Adipose tissue (tissue), 3 donors: ENCODE data around the gene LGI2. TPM values are rescaled to one million over a fixed set of nuclear protein-coding genes. Genes with fewer than 3 reads are reported as not detected.

Source experiments
- H3K27ac ChIP-seq: one replicate; pipeline ENCODE4 v1.5.1; 2013; ENCODE audit warnings: low read depth, low read length
- WGBS, 3 donors: extraction: QIAGEN DNeasy Blood & Tissue Kit; methylation state at CpG; one replicate each; pipeline ENCODE4 v1.1.7; 2013; 5-methylcytosine and 5-hydroxymethylcytosine counted together
- polyA plus RNA-seq, 3 donors: library from polyadenylated mRNA; stranded (reverse); fragments of 200-250 nt; gene quantifications; one replicate each; pipeline ENCODE4 v1.2.3, GENCODE V29; 2013
- donor health status: healthy with polysubstance abuse.
- donor health status: Bipolar disorder and iron deficiency.
- donor health status: healthy.

LGI2 gene
- polyA plus RNA-seq, 3 donors, result 0.98 to 2.4 (median 1.9) TPM

DNA sequence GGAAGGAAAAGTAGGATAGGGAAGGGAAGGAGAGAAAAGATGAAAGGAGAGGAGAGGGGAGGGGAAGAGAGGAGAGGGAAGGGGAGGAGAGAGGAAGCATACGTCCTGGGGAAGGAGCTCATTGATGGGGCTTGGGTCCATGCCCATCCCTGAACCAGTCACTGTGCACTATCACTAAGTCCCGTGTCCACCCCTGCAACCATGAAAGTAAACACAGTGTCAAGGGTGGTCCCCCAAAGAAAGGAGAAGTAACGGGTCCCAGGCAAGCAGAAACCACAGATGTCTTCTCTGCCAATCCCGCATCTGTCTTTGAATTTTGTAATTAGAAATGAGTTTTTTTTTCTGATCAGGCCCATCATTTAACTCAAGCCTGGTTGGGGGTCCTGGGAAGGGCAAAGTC is 55.2 kb downstream of the LGI2 start:
- H3K27ac ChIP-seq, result no peak overlapping the region
- WGBS, 3 donors, result 40 to 71% (median 41%) methylated on average over 4 of the region's 4 CpGs

DNA sequence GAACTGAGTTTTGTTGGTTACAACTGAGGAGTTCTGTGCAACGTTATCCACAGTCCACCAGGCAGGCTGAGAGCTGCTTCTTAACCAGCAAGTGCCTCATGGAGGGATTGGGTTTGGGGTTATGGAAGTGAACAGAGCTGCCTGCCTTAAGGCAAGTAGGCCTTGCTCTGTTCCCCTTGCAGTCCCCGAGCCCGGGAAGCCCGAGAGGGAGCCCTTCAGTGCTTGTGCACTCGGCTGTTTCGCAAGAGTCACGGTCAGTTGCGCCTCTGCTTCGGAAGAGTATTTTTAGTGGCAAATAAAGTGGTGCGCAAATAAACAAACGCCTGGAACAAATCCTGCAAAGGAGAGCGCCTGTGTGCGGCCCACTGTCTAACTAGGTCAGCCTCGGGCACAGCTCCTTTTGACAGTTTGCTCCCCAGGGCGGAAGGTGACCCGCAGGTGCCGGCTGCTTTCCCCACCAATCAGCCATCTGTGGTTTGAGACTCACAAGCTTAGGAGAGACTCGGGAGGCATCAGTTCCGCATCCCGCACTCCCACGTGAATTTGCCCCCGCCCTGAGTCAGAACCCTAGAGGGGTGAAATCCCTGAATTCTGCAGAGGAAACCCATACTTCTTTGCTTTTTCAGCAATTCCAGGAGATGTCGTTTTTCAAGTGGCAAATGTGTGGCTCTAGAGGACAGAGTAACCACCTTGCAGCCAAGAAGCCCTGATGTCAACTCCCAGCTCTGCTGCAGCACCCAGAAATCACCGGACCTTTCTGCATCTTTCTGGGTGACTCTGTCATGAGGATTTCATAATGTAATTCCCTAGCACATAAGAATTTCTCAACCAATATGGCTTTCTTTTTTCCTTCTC is 56.8 kb downstream of the LGI2 start:
- WGBS, 3 donors, result 55 to 79% (median 59%) methylated on average over 24 of the region's 24 CpGs
- no peak overlapping the region for H3K27ac ChIP-seq

- WGBS, 3 donors, result 33 to 67% (median 47%) methylated on average over 3 of the region's 3 CpGs
- no peak overlapping the region for H3K27ac ChIP-seq
These were observed 57.4 kb downstream of the LGI2 start for GRCh38 chr4:24973404-24973746.

DNA sequence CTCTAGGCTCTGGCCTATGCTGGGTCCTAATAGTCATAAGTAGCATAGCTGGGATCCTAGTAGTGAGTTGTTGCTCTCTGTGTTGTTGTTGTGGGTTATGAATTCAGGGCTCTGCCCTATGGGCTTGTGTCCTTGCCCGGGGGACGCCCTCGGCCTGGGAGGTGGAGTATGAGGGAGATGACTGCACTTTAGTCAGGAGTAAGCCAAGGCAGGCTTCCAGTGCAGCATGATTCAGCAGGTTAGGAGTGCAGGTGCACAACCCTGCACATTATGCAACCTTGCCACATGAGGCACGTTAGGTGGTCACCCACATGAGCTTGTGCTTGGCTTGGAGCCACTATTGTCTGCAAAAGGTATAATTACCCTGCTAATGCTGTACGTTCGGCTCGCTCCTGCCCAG is 59.6 kb downstream of the LGI2 start:
- WGBS, 3 donors, result 46 to 56% (median 50%) methylated on average over 7 of the region's 7 CpGs
- no peak overlapping the region for H3K27ac ChIP-seq

DNA sequence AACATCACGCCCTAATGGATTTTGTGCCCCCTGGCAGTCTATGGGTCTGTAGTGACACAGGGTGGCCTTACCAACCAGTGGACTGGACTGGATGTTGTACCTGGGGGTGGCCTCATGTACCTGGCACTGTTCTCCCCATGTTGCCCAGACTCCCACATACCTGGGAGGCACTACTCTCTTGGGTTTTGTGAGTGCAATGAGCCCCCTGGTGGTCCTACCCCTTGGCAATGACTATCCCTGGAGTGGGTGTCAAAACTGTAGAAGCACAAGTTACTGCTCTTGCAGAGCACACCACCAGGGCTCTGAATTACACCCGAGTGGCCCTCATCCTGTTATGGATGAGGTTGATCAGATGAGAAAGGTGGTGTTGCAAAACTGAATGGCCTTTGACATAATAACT is 60.1 kb downstream of the LGI2 start:
- H3K27ac ChIP-seq, result no peak overlapping the region
- 76 to 82% (median 79%) methylated on average over 2 of the region's 2 CpGs for WGBS, 3 donors

DNA sequence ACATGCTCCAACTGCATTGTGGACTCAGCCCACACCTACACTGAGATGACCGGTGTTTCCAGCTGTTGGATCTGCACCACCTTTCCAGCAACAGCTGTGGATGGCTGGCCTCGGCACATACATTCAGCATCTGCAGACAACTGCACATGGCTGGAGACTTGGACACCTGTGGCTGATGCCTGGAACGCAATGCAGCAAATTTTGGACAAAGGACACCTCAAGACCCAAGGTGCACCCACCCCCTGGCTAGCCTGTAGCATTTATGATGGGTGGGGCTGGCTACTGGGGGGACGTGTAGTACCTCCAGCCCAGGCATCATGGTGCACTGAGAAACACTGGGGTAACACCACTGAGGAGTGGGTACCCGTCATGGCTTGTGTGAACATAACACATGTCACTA is 60.6 kb downstream of the LGI2 start:
- H3K27ac ChIP-seq, result no peak overlapping the region
- 91 to 94% (median 93%) methylated on average over 5 of the region's 5 CpGs for WGBS, 3 donors

DNA sequence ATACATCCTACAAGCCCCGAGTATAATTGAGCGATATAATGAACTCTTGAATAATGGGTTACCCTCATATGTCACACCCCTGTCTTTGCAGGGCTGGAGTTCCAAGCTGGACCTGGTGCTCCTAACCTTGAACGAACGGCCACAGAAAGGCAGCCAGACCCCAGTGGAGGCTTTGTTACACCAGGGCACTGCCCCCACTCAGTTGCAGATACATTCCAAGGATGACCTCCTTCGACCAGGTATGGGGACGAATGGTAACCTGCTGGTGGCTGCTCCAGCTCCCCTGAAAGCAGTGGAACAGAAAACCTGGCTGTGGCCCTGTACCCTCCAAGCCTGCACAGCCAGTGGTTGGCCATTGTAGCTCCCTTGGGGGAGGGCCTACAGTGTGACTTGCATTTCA is 61.3 kb downstream of the LGI2 start:
- no peak overlapping the region for H3K27ac ChIP-seq
- WGBS, 3 donors, result 89 to 96% (median 92%) methylated on average over 6 of the region's 6 CpGs

DNA sequence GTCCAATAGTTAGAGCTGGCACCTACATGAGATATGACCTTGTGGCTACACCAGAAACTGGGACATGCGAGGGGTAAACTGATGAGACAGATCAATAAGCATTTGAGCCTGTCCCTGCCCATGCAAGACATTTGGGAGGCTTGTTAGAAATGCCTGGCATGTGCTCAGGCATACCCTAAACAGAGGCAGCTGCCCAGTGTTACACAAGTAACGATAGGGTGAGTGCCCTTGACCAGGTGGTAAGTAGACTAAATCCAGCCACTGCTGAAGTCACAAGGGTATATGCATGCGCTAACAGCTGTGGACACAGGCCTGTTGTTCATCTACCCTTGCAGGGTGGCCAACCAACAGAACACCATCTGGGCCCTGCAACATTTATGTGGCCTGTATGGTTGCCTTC is 61.8 kb downstream of the LGI2 start:
- WGBS, 3 donors, result 90 to 98% (median 96%) methylated on average over 3 of the region's 3 CpGs
- no peak overlapping the region for H3K27ac ChIP-seq

DNA sequence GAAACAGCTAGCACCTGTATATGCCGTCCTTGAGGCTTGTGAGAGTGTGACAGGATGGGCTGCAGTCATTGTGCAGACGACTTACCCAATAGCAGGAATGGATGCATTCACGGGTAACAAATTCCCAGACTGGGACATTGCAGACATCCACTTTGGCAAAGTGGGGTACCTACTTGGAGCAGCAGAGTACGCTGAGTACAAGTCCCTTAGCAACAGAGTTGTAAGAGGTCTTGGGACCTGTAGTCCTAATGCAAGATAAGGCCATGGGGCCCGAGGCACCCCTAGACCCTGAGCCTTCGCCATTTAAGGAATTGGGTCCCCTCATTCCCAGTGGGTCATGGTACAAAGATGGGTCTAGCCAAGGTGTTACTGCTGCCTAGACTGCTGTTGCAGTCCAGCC is 62.5 kb downstream of the LGI2 start:
- WGBS, 3 donors, result 85 to 94% (median 94%) methylated on average over 6 of the region's 6 CpGs
- no peak overlapping the region for H3K27ac ChIP-seq

GRCh38 chr4:24967346-24967745 is 63.4 kb downstream of the LGI2 start:
- 85 to 91% (median 90%) methylated on average over 4 of the region's 4 CpGs for WGBS, 3 donors
- no peak overlapping the region for H3K27ac ChIP-seq

GRCh38 chr4:24966076-24966475 is 64.7 kb downstream of the LGI2 start:
- no peak overlapping the region for H3K27ac ChIP-seq
- 64 to 79% (median 76%) methylated on average over 7 of the region's 7 CpGs for WGBS, 3 donors

DNA sequence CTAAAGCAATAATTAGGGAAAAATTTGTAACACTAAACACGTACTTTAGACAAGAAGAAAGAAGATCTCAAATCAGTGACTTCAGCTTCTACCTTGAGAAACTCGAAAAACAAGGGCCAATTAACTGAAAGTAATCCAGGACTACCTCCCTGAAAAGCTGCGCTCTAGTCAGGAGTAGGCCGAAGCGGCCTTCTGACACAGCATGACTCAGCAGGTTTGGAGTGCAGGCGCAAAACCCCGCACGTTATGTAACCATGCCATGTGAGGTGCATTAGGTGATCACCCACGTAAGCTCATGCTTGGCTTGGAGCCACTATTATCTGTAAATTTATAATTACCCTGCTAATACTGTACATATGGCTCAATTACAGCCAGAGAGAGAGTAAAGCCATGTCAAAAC is 65.1 kb downstream of the LGI2 start:
- no peak overlapping the region for H3K27ac ChIP-seq
- 71 to 91% (median 84%) methylated on average over 9 of the region's 9 CpGs for WGBS, 3 donors

DNA sequence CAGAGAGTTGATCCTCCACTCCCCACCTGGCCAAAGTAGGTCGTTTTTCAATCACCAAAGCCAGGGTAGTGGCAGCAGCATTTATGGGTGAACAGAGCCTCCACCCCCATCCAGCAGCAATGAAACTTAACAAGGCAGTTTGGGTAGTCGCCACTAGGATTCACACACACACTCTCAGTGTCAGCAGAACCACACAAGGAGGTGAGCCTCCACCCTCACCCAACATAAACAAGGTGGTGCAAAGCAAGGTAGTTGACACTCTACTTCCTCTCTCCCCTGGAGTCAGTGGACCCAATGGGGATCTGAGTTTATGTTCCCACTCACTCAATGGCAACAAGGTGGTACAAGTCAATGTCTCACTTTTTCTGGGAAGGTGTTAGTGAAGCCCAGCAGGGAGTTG is 67.5 kb downstream of the LGI2 start:
- no peak overlapping the region for H3K27ac ChIP-seq
- 51 to 73% (median 62%) methylated on average over 2 of the region's 2 CpGs for WGBS, 3 donors

DNA sequence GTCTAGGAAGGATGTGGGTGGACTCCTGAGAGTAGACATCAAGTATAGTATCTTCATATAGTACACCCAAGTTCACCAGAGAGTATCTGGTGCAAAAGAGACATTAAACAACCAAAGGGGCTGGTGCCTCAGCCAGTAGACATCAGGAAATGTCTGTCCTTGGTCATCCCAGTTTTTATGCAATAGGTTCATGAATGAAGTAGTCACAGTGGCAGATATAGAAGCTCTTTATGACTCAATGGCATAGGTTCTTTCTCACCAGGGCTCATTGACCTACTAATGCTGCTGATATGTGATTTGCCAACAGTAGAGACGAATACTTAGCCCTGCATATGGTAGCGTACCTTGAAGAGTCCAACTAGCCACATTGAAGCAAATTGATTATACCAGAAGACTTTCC is 72.9 kb downstream of the LGI2 start:
- WGBS, 3 donors, result 74 to 94% (median 94%) methylated on average over 2 of the region's 2 CpGs
- no peak overlapping the region for H3K27ac ChIP-seq

DNA sequence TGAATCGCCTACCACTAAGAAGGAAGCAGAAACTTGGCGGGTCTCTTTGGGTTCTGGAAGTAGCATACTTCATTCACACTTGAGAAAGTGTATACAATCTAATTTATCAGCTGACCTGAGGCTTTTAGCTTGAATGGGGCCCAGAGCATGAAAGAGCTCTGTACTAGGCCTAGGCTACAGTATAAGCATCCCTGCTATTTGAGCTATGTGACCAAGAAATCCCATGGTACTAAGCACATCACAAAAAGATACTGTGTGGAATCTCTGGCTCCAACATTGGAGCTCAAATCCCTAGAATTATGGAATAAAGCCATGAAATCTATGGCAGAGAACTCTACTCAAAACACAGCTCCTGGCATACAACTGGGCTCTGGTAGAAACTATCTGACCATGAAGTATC is 74.0 kb downstream of the LGI2 start:
- H3K27ac ChIP-seq, result no peak overlapping the region
- WGBS, 3 donors, result 85 to 93% (median 93%) methylated on average over 2 of the region's 2 CpGs

- 93 to 98% (median 94%) methylated on average over 2 of the region's 2 CpGs for WGBS, 3 donors
- H3K27ac ChIP-seq, result no peak overlapping the region
These were observed 74.7 kb downstream of the LGI2 start for GRCh38 chr4:24956091-24956490.

DNA sequence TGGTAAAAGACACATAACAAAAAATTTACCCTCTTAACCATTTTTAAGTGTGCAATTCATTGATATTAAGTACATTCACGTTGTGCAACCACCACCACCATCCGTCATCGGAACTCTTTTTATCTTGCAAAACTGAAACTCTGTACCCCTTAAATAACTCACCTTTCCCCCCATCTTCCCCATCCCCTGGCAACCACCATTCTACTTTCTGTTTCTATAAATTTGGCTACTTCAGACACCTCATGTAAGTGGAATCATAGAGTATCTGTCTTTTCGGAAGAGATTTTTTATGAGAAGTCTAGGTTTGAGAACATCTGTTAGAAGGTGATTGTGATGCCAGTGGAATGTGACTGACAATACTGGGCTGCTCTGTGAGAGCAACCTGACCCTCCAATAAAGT is 78.1 kb downstream of the LGI2 start:
- H3K27ac ChIP-seq, result no peak overlapping the region
- WGBS, 3 donors, result 80 to 91% (median 88%) methylated on average over 4 of the region's 4 CpGs

DNA sequence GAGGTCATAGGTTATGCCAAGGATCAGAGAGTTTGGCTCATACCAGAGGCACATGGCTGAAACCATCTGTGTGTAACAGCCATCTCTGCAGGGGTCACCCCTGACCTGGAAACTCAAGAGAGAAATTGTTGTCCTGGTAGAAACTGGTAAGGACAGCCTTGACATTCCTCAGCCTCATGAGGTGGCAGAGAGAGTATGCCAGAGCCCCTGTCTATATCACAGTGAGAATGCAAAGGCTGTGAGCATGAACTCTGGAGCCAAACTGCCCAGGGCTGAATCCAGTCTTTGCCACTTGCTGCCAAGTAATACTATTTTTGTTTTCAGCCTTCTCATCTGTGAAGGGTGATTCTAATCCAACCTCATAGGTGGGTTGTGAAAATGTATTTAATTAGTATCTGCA is 80.8 kb downstream of the LGI2 start:
- no peak overlapping the region for H3K27ac ChIP-seq
